HG03196 (cell line): Measurements from ENCODE around the gene PNPT1.
"Not testable (repeated sequence)": the region's sequence is repeated elsewhere in the genome, so short reads cannot be mapped to it uniquely, and the experiment has no call there.

Experiments
- ATAC-seq: cut with Tn5 transposase; IDR thresholded peaks from one replicate; pipeline ENCODE4 v1.9.1; 2021; ENCODE audit not compliant: unreplicated experiment

The PNPT1 gene

GRCh38 chr2:55598056-55598795 is 95.4 kb downstream of the PNPT1 start:
- no peak for ATAC-seq

GRCh38 chr2:55596795-55597194 is 96.8 kb downstream of the PNPT1 start:
- not testable (repeated sequence) for ATAC-seq

- no peak for ATAC-seq
Measured at GRCh38 chr2:55595536-55595935, 98.1 kb downstream of the PNPT1 start.

GRCh38 chr2:55592130-55592529 is 101.5 kb downstream of the PNPT1 start:
- no peak for ATAC-seq

- peak; percentile 87 for ATAC-seq
Measured at GRCh38 chr2:55590810-55591440, 102.7 kb downstream of the PNPT1 start.

- no peak for ATAC-seq
Measured at GRCh38 chr2:55585451-55586080, 108.1 kb downstream of the PNPT1 start.
